H9 (cell line): ENCODE results near the gene TNFSF18. TPM values are rescaled to one million over a fixed set of nuclear protein-coding genes. Genes with fewer than 3 reads are reported as not detected.

Experiments
- DNase-seq: peaks from one replicate; pipeline ENCODE4 v3.0.0-alpha.2; 2017
- H2AFZ ChIP-seq: one replicate; pipeline ENCODE4 v1.6.1; 2013; ENCODE audit warnings: mild to moderate bottlenecking, low read length, control low read depth, moderate library complexity
- H2AK5ac ChIP-seq: 2 replicates; pipeline ENCODE4 v1.6.1; 2013; ENCODE audit warnings: low read length, control low read depth, mixed read lengths; ENCODE audit not compliant: insufficient read length
- H2BK120ac ChIP-seq: one replicate; pipeline ENCODE4 v1.6.1; 2013; ENCODE audit warnings: low read depth, mild to moderate bottlenecking, low read length, control low read depth, inconsistent platforms; ENCODE audit not compliant: poor library complexity, severe bottlenecking
- H2BK12ac ChIP-seq: 2 replicates; pipeline ENCODE4 v1.6.1; 2013; ENCODE audit warnings: low read length, control low read depth, mixed read lengths, low read depth; ENCODE audit not compliant: insufficient read length
- H2BK15ac ChIP-seq: 2 replicates; pipeline ENCODE4 v1.6.1; 2013; ENCODE audit warnings: low read depth, low read length, control low read depth
- H2BK20ac ChIP-seq: one replicate; pipeline ENCODE4 v1.6.1; 2013; ENCODE audit warnings: low read depth, mild to moderate bottlenecking, low read length, control low read depth, inconsistent platforms; ENCODE audit not compliant: poor library complexity, severe bottlenecking
- H2BK5ac ChIP-seq: 2 replicates; pipeline ENCODE4 v1.6.1; 2013; ENCODE audit warnings: low read length, control low read depth, mixed read lengths; ENCODE audit not compliant: insufficient read length
- H3K14ac ChIP-seq: 2 replicates; pipeline ENCODE4 v1.6.1; 2013; ENCODE audit warnings: low read length, control low read depth; ENCODE audit not compliant: insufficient read depth
- H3K18ac ChIP-seq: 2 replicates; pipeline ENCODE4 v1.6.1; 2013; ENCODE audit warnings: low read depth, mild to moderate bottlenecking, mixed read lengths, low read length, control low read depth; ENCODE audit not compliant: insufficient read length
- H3K23ac ChIP-seq: 2 replicates; pipeline ENCODE4 v1.6.1; 2013; ENCODE audit warnings: low read length, control low read depth, mixed read lengths, low read depth; ENCODE audit not compliant: insufficient read length
- H3K23me2 ChIP-seq: 2 replicates; pipeline ENCODE4 v1.6.1; 2013; ENCODE audit warnings: low read depth, mild to moderate bottlenecking, mixed read lengths, low read length, control low read depth; ENCODE audit not compliant: insufficient read length, poor library complexity, severe bottlenecking
- H3K27ac ChIP-seq: 2 replicates; pipeline ENCODE4 v1.5.1; 2013; ENCODE audit warnings: low read length, control low read depth, mixed read lengths, low read depth; ENCODE audit not compliant: insufficient read length
- H3K27me3 ChIP-seq: 2 replicates; pipeline ENCODE4 v1.6.1; 2013; ENCODE audit warnings: low read length, control low read depth, inconsistent platforms; ENCODE audit not compliant: insufficient read depth
- H3K4ac ChIP-seq: 2 replicates; pipeline ENCODE4 v1.6.1; 2013; ENCODE audit warnings: low read depth, mild to moderate bottlenecking, control low read depth, inconsistent platforms, low read length, moderate library complexity
- H3K4me1 ChIP-seq: 2 replicates; pipeline ENCODE4 v1.6.1; 2013; ENCODE audit warnings: low read length, control low read depth, inconsistent platforms; ENCODE audit not compliant: insufficient read depth
- H3K4me2 ChIP-seq: 2 replicates; pipeline ENCODE4 v1.6.1; 2013; ENCODE audit warnings: low read length, control low read depth, mixed read lengths; ENCODE audit not compliant: insufficient read length, insufficient read depth
- H3K56ac ChIP-seq: 2 replicates; pipeline ENCODE4 v1.6.1; 2013; ENCODE audit warnings: low read depth, mild to moderate bottlenecking, mixed read lengths, low read length, control low read depth; ENCODE audit not compliant: insufficient read length
- H3K79me1 ChIP-seq: 2 replicates; pipeline ENCODE4 v1.6.1; 2013; ENCODE audit warnings: low read depth, mild to moderate bottlenecking, moderate library complexity, low read length, control low read depth, inconsistent platforms; ENCODE audit not compliant: insufficient read depth, poor library complexity, severe bottlenecking
- H3K79me2 ChIP-seq: 2 replicates; pipeline ENCODE4 v1.6.1; 2013; ENCODE audit warnings: low read length, control low read depth, inconsistent platforms; ENCODE audit not compliant: insufficient read depth
- H3K9ac ChIP-seq: 2 replicates; pipeline ENCODE4 v1.6.1; 2013; ENCODE audit warnings: low read length, control low read depth, mixed read lengths; ENCODE audit not compliant: insufficient read length; ENCODE audit errors: extremely low read depth
- H3K9me3 ChIP-seq: one replicate; pipeline ENCODE4 v1.6.1; 2013; ENCODE audit warnings: low read depth, low read length, inconsistent platforms; ENCODE audit not compliant: control insufficient read depth
- H3T11ph ChIP-seq: one replicate; pipeline ENCODE4 v1.6.1; 2013; ENCODE audit warnings: mild to moderate bottlenecking, low read length, control low read depth, inconsistent platforms
- H4K20me1 ChIP-seq: one replicate; pipeline ENCODE4 v1.6.1; 2013; ENCODE audit not compliant: control insufficient read depth, insufficient read length, insufficient read depth
- H4K5ac ChIP-seq: 2 replicates; pipeline ENCODE4 v1.6.1; 2013; ENCODE audit warnings: low read depth, mild to moderate bottlenecking, mixed read lengths, low read length, control low read depth; ENCODE audit not compliant: insufficient read length
- H4K8ac ChIP-seq: replicated peaks from 2 replicates; pipeline ENCODE4 v1.6.1; 2013; ENCODE audit warnings: low read length, control low read depth, mixed read lengths, low read depth; ENCODE audit not compliant: insufficient read length
- H4K91ac ChIP-seq: 2 replicates; pipeline ENCODE4 v1.6.1; 2013; ENCODE audit warnings: low read depth, mild to moderate bottlenecking, moderate library complexity, mixed read lengths, low read length, control low read depth; ENCODE audit not compliant: insufficient read length
- H3K27ac Mint-ChIP-seq, 3 experiments: 2 replicates in 2 of 3; 3 replicates in 1 of 3; pipeline ENCODE4 v1.8.0; 2020 to 2021; ENCODE audit warnings: mixed read lengths in 3 of 3, mild to moderate bottlenecking in 1 of 3, moderate library complexity in 1 of 3
- H3K27me3 Mint-ChIP-seq: 2 replicates; pipeline ENCODE4 v1.8.0; 2021; ENCODE audit warnings: low read depth, mild to moderate bottlenecking, moderate library complexity, mixed read lengths
- H3K36me3 Mint-ChIP-seq, 3 experiments: 2 replicates in 2 of 3; 3 replicates in 1 of 3; pipeline ENCODE4 v1.8.0; 2020 to 2021; ENCODE audit warnings: low read depth in 3 of 3, mixed read lengths in 3 of 3; ENCODE audit not compliant: insufficient read depth in 1 of 3
- H3K4me1 Mint-ChIP-seq, 2 experiments: 2 replicates each; pipeline ENCODE4 v1.8.0; 2020; ENCODE audit warnings: mixed read lengths in 2 of 2
- H3K4me3 Mint-ChIP-seq, 2 experiments: 2 replicates in 1 of 2; 3 replicates in 1 of 2; pipeline ENCODE4 v1.8.0; 2020 to 2021; ENCODE audit warnings: mild to moderate bottlenecking in 2 of 2, mixed read lengths in 2 of 2, moderate library complexity in 1 of 2
- H3K9me3 Mint-ChIP-seq, 2 experiments: 2 replicates in 1 of 2; 3 replicates in 1 of 2; pipeline ENCODE4 v1.8.0; 2020; ENCODE audit warnings: mild to moderate bottlenecking in 2 of 2, mixed read lengths in 2 of 2, moderate library complexity in 1 of 2
- WGBS: extraction: QIAGEN DNeasy Blood & Tissue Kit; methylation state at CpG from one replicate; pipeline ENCODE4 v1.1.7; 2013; ENCODE audit warnings: missing lambda C conversion rate, low lambda C conversion rate, mixed read lengths; ENCODE audit not compliant: insufficient read length; ENCODE audit errors: extremely low coverage; 5-methylcytosine and 5-hydroxymethylcytosine counted together
- total RNA-seq: library from RNA; stranded (reverse); gene quantifications from 2 replicates; pipeline ENCODE4 v1.2.1, GENCODE V29; 2021
- TF ChIP-seq, protein P1 (sequence below): fragments of 200-600 bp; sonication (generic); conservative IDR thresholded peaks from 3 replicates; pipeline ENCODE4 v1.8.0; 2021; ENCODE audit warnings: antibody characterized with exemption, mild to moderate bottlenecking

Gene TNFSF18
- total RNA-seq, 1 experiment from 2014 or later, result not detected

DNA sequence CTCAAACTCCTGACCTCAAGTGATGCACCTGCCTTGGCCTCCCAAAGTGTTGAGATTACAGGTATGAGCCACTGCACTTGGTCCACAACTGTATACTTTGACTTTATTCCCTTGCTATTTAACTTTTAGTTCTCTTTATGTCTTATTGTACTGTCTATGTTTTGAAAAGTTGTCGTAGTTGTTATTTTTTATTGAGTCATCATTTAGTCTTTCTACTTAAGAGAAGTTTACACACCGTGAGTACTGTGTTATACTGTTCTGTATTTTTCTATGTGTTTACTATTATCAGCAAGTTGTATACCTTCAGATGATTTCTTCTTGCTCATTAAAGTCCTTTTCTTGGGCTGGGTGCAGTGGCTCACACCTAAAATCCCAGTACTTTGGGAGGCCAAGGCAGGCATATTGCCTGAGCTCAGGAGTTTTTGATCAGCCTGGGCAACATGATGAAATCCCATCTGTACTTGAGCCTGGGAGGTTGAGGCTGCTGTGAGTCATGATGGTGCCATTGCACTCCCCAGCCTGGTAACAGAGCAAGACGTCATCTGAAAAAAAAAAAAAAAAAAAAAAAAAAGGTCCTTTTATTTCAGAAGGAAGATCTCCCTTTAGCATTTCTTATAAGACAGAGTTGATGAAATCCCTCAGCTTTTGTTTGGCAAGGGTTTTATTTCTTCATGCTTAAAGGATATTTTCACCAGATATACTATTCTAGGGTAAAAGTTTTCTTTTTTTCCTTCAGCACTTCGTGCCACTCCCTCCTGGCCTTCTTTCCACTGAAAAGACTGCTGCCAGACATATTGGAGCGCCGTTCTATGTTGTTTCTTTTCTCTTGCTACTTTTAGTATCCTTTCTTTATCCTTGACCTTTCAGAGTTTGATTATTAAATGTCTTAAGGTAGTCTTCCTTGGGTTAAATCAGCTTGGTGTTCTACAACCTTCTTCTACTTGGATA, 47.6 kb downstream of the TNFSF18 start:
- WGBS, result no CpG with 5 or more reads among the region's 6 CpGs
- Histone ChIP-seq H2AK5ac (no peak overlapping the region), H3K9ac (no peak overlapping the region), H3K4ac (no peak overlapping the region), H3K4me2 (no peak overlapping the region), H3K79me1 (no peaks in the 10 kb centered on the region), H3K9me3 (no peaks in the 10 kb centered on the region), H3K14ac (no peak overlapping the region), H2BK15ac (no peak overlapping the region), H3K23me2 (no peaks in the 10 kb centered on the region), H2BK12ac (no peak overlapping the region), H3K18ac (no peak overlapping the region), H2BK20ac (no peak overlapping the region), H3K27me3 (no peaks in the 10 kb centered on the region), H3T11ph (no peak overlapping the region), H2AFZ (no peak overlapping the region), H2BK5ac (no peak overlapping the region), H2BK120ac (no peak overlapping the region), H4K8ac (no peak overlapping the region), H4K91ac (no peak overlapping the region), H4K20me1 (no peaks in the 10 kb centered on the region), H3K23ac (no peak overlapping the region), H3K79me2 (no peaks in the 10 kb centered on the region), H3K4me1 (no peaks in the 10 kb centered on the region), H3K27ac (no peak overlapping the region), H4K5ac (no peak overlapping the region), H3K56ac (no peak overlapping the region)
- H3K27me3 Mint-ChIP-seq, result no peaks in the 10 kb centered on the region
- no peak for DNase-seq
- H3K27ac Mint-ChIP-seq, result no peak overlapping the region
- TF ChIP-seq, protein P1, sequence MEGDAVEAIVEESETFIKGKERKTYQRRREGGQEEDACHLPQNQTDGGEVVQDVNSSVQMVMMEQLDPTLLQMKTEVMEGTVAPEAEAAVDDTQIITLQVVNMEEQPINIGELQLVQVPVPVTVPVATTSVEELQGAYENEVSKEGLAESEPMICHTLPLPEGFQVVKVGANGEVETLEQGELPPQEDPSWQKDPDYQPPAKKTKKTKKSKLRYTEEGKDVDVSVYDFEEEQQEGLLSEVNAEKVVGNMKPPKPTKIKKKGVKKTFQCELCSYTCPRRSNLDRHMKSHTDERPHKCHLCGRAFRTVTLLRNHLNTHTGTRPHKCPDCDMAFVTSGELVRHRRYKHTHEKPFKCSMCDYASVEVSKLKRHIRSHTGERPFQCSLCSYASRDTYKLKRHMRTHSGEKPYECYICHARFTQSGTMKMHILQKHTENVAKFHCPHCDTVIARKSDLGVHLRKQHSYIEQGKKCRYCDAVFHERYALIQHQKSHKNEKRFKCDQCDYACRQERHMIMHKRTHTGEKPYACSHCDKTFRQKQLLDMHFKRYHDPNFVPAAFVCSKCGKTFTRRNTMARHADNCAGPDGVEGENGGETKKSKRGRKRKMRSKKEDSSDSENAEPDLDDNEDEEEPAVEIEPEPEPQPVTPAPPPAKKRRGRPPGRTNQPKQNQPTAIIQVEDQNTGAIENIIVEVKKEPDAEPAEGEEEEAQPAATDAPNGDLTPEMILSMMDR, result no peak
- peaks cover 2 to 21% (median 8%) of the 10 kb centered on the region in 3 experiments for H3K36me3 Mint-ChIP-seq
- H3K9me3 Mint-ChIP-seq, result peaks cover 15 to 19% of the 10 kb centered on the region in 2 experiments
- no peak overlapping the region for H3K4me3 Mint-ChIP-seq
- peaks cover 6 to 11% of the 10 kb centered on the region in 2 experiments; a peak in 2 of 4 replicates for H3K4me1 Mint-ChIP-seq
